ENCODE data around the gene CXorf49B. TPM values are rescaled to one million over a fixed set of nuclear protein-coding genes. Genes with fewer than 3 reads are reported as not detected.
"Not testable (repeated sequence)": the region's sequence is repeated elsewhere in the genome, so short reads cannot be mapped to it uniquely, and the experiment has no call there.

The CXorf49B gene
- polyA plus RNA-seq, 3 donors, result not detected

DNA sequence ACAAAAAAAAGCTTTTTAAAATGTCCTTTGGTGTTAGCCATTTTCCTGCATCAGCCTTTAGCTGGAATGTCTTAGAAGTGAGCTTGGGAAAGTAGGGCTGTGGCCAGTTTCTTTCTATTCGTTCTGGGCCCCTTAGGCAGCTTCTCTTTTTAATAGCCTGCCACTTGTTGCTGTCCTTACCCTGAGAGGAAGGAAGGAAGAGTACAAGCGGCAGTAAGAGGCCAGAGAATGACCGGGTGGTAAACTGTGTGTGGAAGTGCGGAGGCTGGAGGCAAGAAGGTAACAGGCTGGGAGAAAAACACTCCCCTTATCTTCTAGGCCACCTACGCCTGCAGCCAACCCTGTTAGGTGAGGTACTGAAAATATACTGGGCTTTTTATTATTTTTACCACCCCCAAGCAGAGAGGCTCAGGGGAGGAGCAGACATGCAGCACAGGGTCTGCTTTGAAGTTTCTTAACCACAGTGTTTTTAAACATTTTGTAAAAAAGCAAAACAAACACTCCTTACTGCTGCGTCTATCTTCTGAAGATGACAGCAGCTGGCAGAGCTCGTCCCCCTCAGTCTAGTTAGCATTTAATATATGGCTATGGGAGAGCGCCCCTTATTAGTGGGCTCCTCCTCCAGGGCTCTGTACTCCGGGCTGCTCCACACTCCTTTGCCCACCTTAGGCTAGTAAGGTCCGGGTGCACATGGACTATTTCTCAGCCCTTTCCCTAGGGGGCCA is 19.2 kb downstream of the CXorf49B start:
- H4K20me1 ChIP-seq (ENCODE audit: insufficient read depth, low read length); H3K4me2 ChIP-seq (replicated peaks; ENCODE audit: extremely low read depth, low read length, poor library complexity, severe bottlenecking); H3K9ac ChIP-seq (ENCODE audit: insufficient read depth, low read length, poor library complexity, severe bottlenecking); H3K36me3 Mint-ChIP-seq; H3K79me2 ChIP-seq (ENCODE audit: insufficient read depth, low read length); H3K27ac ChIP-seq (ENCODE audit: low read depth in 1 of 2, low read length in 2 of 2); intact Hi-C loops (cut with micrococcal nuclease); DNase-seq; H2AFZ ChIP-seq (ENCODE audit: insufficient read depth, low read depth, low read length, poor library complexity, severe bottlenecking); H3K4me1 ChIP-seq (ENCODE audit: control insufficient read depth in 1 of 2, insufficient read depth in 2 of 2, low read length in 2 of 2); H3K27ac Mint-ChIP-seq; H3K4me1 Mint-ChIP-seq; H3K27me3 Mint-ChIP-seq (ENCODE audit: low read depth in 3 of 3); H3K9me3 ChIP-seq (replicated peaks in 1 of 2; ENCODE audit: control insufficient read depth in 1 of 2, insufficient read depth in 1 of 2, low read length in 2 of 2); H3K27me3 ChIP-seq (ENCODE audit: control insufficient read depth in 2 of 2, insufficient read depth in 2 of 2, low read length in 2 of 2); H3K4me3 Mint-ChIP-seq; H3K4me3 ChIP-seq (replicated peaks in 1 of 3; ENCODE audit: low read depth in 2 of 3, low read length in 3 of 3); H3K9me3 Mint-ChIP-seq; H3K36me3 ChIP-seq (replicated peaks in 1 of 2; ENCODE audit: control insufficient read depth in 1 of 2, insufficient read depth in 2 of 2, low read length in 2 of 2): not testable (repeated sequence)
- WGBS (ENCODE audit: insufficient coverage), result no CpG with 5 or more reads among the region's 10 CpGs

DNA sequence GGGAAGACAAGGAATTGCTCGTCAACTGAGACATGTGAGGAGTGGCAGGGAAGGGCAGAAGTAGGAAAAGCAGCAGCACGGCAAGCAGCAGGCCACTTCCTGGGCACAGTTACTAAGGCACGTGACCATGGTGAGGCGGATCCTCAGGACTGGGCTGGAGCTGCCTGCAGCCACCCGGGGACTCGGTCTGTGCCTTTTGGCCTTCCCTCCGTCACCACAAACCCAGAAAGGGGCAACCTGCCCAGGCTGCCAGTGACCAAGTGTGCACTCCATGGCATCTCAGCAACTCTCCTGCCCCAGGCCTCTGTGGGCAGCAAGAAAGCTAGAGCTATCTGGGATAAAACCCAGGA is 19.8 kb downstream of the CXorf49B start:
- H3K27me3 ChIP-seq (ENCODE audit: control insufficient read depth in 2 of 2, insufficient read depth in 2 of 2, low read length in 2 of 2); H3K36me3 Mint-ChIP-seq; intact Hi-C loops (cut with micrococcal nuclease); H4K20me1 ChIP-seq (ENCODE audit: insufficient read depth, low read length); H3K27ac ChIP-seq (ENCODE audit: low read depth in 1 of 2, low read length in 2 of 2); H3K9me3 ChIP-seq (replicated peaks in 1 of 2; ENCODE audit: control insufficient read depth in 1 of 2, insufficient read depth in 1 of 2, low read length in 2 of 2); H3K4me3 Mint-ChIP-seq; H3K27ac Mint-ChIP-seq; DNase-seq; H3K9ac ChIP-seq (ENCODE audit: insufficient read depth, low read length, poor library complexity, severe bottlenecking); H3K27me3 Mint-ChIP-seq (ENCODE audit: low read depth in 3 of 3); H3K4me1 Mint-ChIP-seq; H3K79me2 ChIP-seq (ENCODE audit: insufficient read depth, low read length); H3K4me1 ChIP-seq (ENCODE audit: control insufficient read depth in 1 of 2, insufficient read depth in 2 of 2, low read length in 2 of 2); H3K4me3 ChIP-seq (replicated peaks in 1 of 3; ENCODE audit: low read depth in 2 of 3, low read length in 3 of 3); H3K4me2 ChIP-seq (replicated peaks; ENCODE audit: extremely low read depth, low read length, poor library complexity, severe bottlenecking); H2AFZ ChIP-seq (ENCODE audit: insufficient read depth, low read depth, low read length, poor library complexity, severe bottlenecking); H3K36me3 ChIP-seq (replicated peaks in 1 of 2; ENCODE audit: control insufficient read depth in 1 of 2, insufficient read depth in 2 of 2, low read length in 2 of 2); H3K9me3 Mint-ChIP-seq: not testable (repeated sequence)
- WGBS (ENCODE audit: insufficient coverage), result no CpG with 5 or more reads among the region's 7 CpGs

DNA sequence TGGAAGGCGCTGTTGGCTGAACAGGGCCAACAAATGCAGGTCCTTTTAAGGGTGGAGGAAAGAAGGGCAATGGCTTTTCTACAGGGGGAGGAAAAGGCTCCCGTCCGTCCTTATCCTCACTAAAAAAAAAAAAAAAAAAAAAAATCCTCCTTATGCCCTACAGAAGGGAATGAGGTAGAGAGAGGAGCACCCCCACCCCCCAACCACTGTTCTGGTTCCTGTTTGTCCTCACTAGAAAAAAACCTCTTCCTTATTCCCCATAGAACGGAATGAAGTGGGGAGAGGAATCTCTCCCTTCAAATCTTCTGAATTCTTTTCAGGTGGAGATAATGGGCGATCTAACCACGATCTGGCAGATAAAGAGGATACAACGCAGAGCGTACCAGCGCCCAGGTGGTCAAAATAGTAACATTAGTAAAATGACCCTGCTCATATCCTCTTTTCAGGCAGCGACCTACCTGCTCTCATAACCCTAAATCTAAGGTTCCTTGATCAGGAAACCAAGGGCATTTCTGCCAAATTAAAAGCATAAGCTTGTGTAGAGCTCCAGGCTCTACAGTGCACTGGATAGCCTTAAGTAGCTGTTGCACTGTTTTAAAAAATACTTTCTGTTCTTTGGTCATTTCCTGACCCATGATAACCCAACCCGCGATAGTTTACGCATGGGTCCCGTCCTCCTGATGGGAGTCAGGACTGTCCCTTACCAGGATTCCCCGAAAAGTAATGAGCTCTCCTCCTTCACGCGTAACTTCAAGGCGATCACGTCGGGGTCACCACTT is 20.6 kb downstream of the CXorf49B start:
- H3K4me3 ChIP-seq (replicated peaks in 1 of 3; ENCODE audit: low read depth in 2 of 3, low read length in 3 of 3); DNase-seq; intact Hi-C loops (cut with micrococcal nuclease); H3K4me1 Mint-ChIP-seq; H3K79me2 ChIP-seq (ENCODE audit: insufficient read depth, low read length); H4K20me1 ChIP-seq (ENCODE audit: insufficient read depth, low read length); H3K27ac Mint-ChIP-seq; H3K4me1 ChIP-seq (ENCODE audit: control insufficient read depth in 1 of 2, insufficient read depth in 2 of 2, low read length in 2 of 2); H3K4me2 ChIP-seq (replicated peaks; ENCODE audit: extremely low read depth, low read length, poor library complexity, severe bottlenecking); H3K36me3 Mint-ChIP-seq; H3K27me3 Mint-ChIP-seq (ENCODE audit: low read depth in 3 of 3); H3K9ac ChIP-seq (ENCODE audit: insufficient read depth, low read length, poor library complexity, severe bottlenecking); H3K9me3 ChIP-seq (replicated peaks in 1 of 2; ENCODE audit: control insufficient read depth in 1 of 2, insufficient read depth in 1 of 2, low read length in 2 of 2); H3K4me3 Mint-ChIP-seq; H2AFZ ChIP-seq (ENCODE audit: insufficient read depth, low read depth, low read length, poor library complexity, severe bottlenecking); H3K27me3 ChIP-seq (ENCODE audit: control insufficient read depth in 2 of 2, insufficient read depth in 2 of 2, low read length in 2 of 2); H3K9me3 Mint-ChIP-seq; H3K36me3 ChIP-seq (replicated peaks in 1 of 2; ENCODE audit: control insufficient read depth in 1 of 2, insufficient read depth in 2 of 2, low read length in 2 of 2); H3K27ac ChIP-seq (ENCODE audit: low read depth in 1 of 2, low read length in 2 of 2): not testable (repeated sequence)
- no CpG with 5 or more reads among the region's 20 CpGs for WGBS (ENCODE audit: insufficient coverage)

DNA sequence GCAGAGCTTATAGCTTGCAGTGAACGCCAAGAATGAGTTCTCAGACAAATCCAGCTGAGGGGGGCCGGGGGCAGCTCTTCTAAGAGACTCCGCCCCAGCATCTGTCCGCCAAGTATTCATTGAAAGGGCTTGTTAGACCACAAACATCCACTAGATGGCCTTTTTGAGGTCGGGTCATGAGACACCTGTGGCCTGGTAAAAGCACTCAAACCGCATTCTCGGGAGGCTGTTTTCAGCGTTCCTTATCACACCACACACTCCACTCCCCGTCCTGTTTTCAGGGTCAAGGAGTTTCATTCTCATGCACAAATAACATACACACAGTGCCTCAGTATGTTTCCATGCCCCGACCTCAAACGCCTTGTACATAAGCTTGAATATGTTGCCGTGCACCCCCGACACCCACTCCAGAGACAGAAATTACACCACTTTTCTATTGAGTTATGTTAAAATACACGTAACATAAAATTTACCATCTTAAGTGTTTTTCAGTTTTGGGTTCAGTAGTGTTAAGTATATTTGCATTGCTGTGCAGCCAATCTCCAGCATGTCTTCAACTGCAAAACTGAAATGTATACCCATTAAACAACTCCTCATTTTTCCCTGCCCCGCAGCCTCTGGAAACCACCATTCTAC is 21.3 kb downstream of the CXorf49B start:
- H3K9ac ChIP-seq (ENCODE audit: insufficient read depth, low read length, poor library complexity, severe bottlenecking); H3K27me3 ChIP-seq (ENCODE audit: control insufficient read depth in 2 of 2, insufficient read depth in 2 of 2, low read length in 2 of 2); H3K4me2 ChIP-seq (replicated peaks; ENCODE audit: extremely low read depth, low read length, poor library complexity, severe bottlenecking); H3K27ac ChIP-seq (ENCODE audit: low read depth in 1 of 2, low read length in 2 of 2); H3K4me3 ChIP-seq (replicated peaks in 1 of 3; ENCODE audit: low read depth in 2 of 3, low read length in 3 of 3); DNase-seq; H3K9me3 ChIP-seq (replicated peaks in 1 of 2; ENCODE audit: control insufficient read depth in 1 of 2, insufficient read depth in 1 of 2, low read length in 2 of 2); H3K79me2 ChIP-seq (ENCODE audit: insufficient read depth, low read length); H3K36me3 ChIP-seq (replicated peaks in 1 of 2; ENCODE audit: control insufficient read depth in 1 of 2, insufficient read depth in 2 of 2, low read length in 2 of 2); H3K4me3 Mint-ChIP-seq; H4K20me1 ChIP-seq (ENCODE audit: insufficient read depth, low read length); intact Hi-C loops (cut with micrococcal nuclease); H2AFZ ChIP-seq (ENCODE audit: insufficient read depth, low read depth, low read length, poor library complexity, severe bottlenecking); H3K27ac Mint-ChIP-seq; H3K27me3 Mint-ChIP-seq (ENCODE audit: low read depth in 3 of 3); H3K36me3 Mint-ChIP-seq; H3K4me1 Mint-ChIP-seq; H3K4me1 ChIP-seq (ENCODE audit: control insufficient read depth in 1 of 2, insufficient read depth in 2 of 2, low read length in 2 of 2); H3K9me3 Mint-ChIP-seq: not testable (repeated sequence)
- no CpG with 5 or more reads among the region's 15 CpGs for whole genome bisulfite sequencing (ENCODE audit: insufficient coverage)

Measured in CD14-positive monocyte (primary cell).